T-cell (primary cell): Measurements from ENCODE around the gene NPL. TPM values are rescaled to one million over a fixed set of nuclear protein-coding genes. Genes with fewer than 3 reads are reported as not detected.

Experiments used
- ATAC-seq, 4 experiments: fragments of 200-7000 bp in 3 of 4; fragments of 150-1000 bp in 1 of 4; cut with Tn5 transposase; replicated peaks in 1 of 4; 1 replicate in 3 of 4; 2 replicates in 1 of 4; pipeline ENCODE4 v1.10.0; 2021; ENCODE audit warnings: moderate library complexity in 3 of 4, mild to moderate bottlenecking in 2 of 4, moderate number of reproducible peaks in 1 of 4
- CTCF ChIA-PET, 2 donors: fragments of 300-600 bp; sonication (Branson Sonifier 250); formaldehyde crosslinking; loops; one replicate each; lab custom pipeline; 2022; ENCODE audit warnings: antibody characterized with exemption in 2 of 2; lab: Charles Lee
- POLR2A ChIA-PET, 2 donors: fragments of 300-600 bp; sonication (Branson Sonifier 250); formaldehyde crosslinking; loops; one replicate each; lab custom pipeline; 2022; ENCODE audit warnings: antibody characterized with exemption in 2 of 2; lab: Charles Lee
- DNase-seq, 35 experiments: peaks; one replicate each; pipeline versions ENCODE4 v3.0.0 to v3.0.0-alpha.2; 2013 to 2023
- H3K27ac ChIP-seq: one replicate; pipeline ENCODE4 v1.5.1; 2013; ENCODE audit warnings: low read length
- H3K27me3 ChIP-seq, 2 experiments: replicated peaks in 1 of 2; 1 replicate in 1 of 2; 2 replicates in 1 of 2; pipeline versions ENCODE4 v1.6.1 to v1.7.0; 2013; ENCODE audit warnings: low read length in 1 of 2, mixed read lengths in 1 of 2; ENCODE audit not compliant: control insufficient read depth in 2 of 2, insufficient read depth in 2 of 2; ENCODE audit errors: extremely low read depth in 1 of 2
- H3K36me3 ChIP-seq, 2 donors: 1 replicate in 1 of 2; 2 replicates in 1 of 2; pipeline versions ENCODE4 v1.6.1 to v1.7.0; 2013; ENCODE audit warnings: low read length in 1 of 2; ENCODE audit not compliant: control insufficient read depth in 2 of 2, insufficient read depth in 1 of 2; ENCODE audit errors: extremely low read depth in 1 of 2
- H3K4me1 ChIP-seq, 2 experiments: 1 replicate in 1 of 2; 2 replicates in 1 of 2; pipeline versions ENCODE4 v1.6.1 to v1.7.0; 2013; ENCODE audit warnings: low read length in 2 of 2, mixed read lengths in 1 of 2; ENCODE audit not compliant: insufficient read depth in 2 of 2, control insufficient read depth in 1 of 2; ENCODE audit errors: extremely low read depth in 1 of 2
- H3K4me3 ChIP-seq, 2 donors: 1 replicate in 1 of 2; 2 replicates in 1 of 2; pipeline versions ENCODE4 v1.5.1 to v1.7.0; 2013; ENCODE audit warnings: mild to moderate bottlenecking in 2 of 2, low read length in 1 of 2, moderate library complexity in 1 of 2; ENCODE audit not compliant: control insufficient read depth in 1 of 2; ENCODE audit errors: extremely low read depth in 1 of 2
- H3K9me3 ChIP-seq: 2 replicates; pipeline ENCODE4 v1.7.0; 2013
- H3K27ac Mint-ChIP-seq, 2 donors: one replicate each; pipeline ENCODE4 v1.8.0; 2020 to 2021; ENCODE audit warnings: mild to moderate bottlenecking in 2 of 2, mixed read lengths in 2 of 2
- H3K27me3 Mint-ChIP-seq, 2 donors: one replicate each; pipeline ENCODE4 v1.8.0; 2021 to 2022; ENCODE audit warnings: mixed read lengths in 2 of 2
- H3K36me3 Mint-ChIP-seq: one replicate; pipeline ENCODE4 v1.8.0; 2021; ENCODE audit warnings: mixed read lengths
- H3K4me1 Mint-ChIP-seq, 3 donors: one replicate each; pipeline ENCODE4 v1.8.0; 2020 to 2022; ENCODE audit warnings: mixed read lengths in 3 of 3, mild to moderate bottlenecking in 1 of 3
- H3K4me3 Mint-ChIP-seq, 3 donors: one replicate each; pipeline ENCODE4 v1.8.0; 2020 to 2022; ENCODE audit warnings: mild to moderate bottlenecking in 3 of 3, mixed read lengths in 3 of 3, moderate library complexity in 3 of 3
- H3K9me3 Mint-ChIP-seq, 3 donors: one replicate each; pipeline ENCODE4 v1.8.0; 2020 to 2022; ENCODE audit warnings: mixed read lengths in 3 of 3
- WGBS: methylation state at CpG from one replicate; pipeline ENCODE4 v1.1.5; 2013; ENCODE audit warnings: missing lambda C conversion rate; ENCODE audit not compliant: insufficient coverage; 5-methylcytosine and 5-hydroxymethylcytosine counted together
- total RNA-seq, 35 experiments: library from RNA in 6 of 35; stranded (reverse) in 6 of 35; fragments of 120-200 nt in 1 of 35; gene quantifications; one replicate each; pipeline versions ENCODE4 v1.2.1 to v1.2.4 and lab custom pipeline; 2013 to 2026

The NPL gene
- total RNA-seq, 5 donors from 2014 or later (not counting 1 experiment from before 2014, with no cell fraction given), result 2.5 to 5.4 (median 4.2) TPM

DNA sequence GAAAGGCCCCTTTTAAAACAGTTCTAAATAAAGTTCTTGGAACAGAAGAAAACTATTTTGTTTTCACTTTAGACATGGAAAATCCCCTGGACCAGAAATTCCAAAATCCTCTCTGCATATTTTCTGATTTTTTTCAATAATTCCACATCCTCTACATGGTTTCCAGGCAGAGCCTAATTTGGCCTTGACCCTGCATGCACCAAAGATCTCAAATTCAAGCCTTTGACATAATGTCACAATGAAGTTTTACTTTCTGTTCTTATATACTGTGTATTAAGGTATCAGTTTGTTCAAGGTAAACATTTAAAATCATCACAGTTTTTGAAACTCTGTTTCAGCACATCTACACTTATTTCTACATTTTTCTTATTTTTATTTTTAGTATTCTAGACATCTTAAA is 12.2 kb upstream of the NPL start:
- Histone ChIP-seq H3K27me3 (peaks cover 0 to 2% of the 10 kb centered on the region in 2 experiments), H3K27ac (no peak overlapping the region), H3K36me3 (no peaks in the 10 kb centered on the region), H3K9me3 (no peaks in the 10 kb centered on the region), H3K4me3 (no peak overlapping the region), H3K4me1 (no peaks in the 10 kb centered on the region)
- DNase-seq (no peak), ATAC-seq (no peak)
- Mint-ChIP-seq H3K27ac (no peak overlapping the region), H3K4me1 (peaks cover 4 to 7% (median 5%) of the 10 kb centered on the region in 3 donors), H3K36me3 (no peaks in the 10 kb centered on the region), H3K27me3 (peaks cover 12 to 13% of the 10 kb centered on the region in 2 donors), H3K9me3 (no peaks in the 10 kb centered on the region), H3K4me3 (no peak overlapping the region)
- ChIA-PET CTCF (no interaction called here), POLR2A (no interaction called here)

DNA sequence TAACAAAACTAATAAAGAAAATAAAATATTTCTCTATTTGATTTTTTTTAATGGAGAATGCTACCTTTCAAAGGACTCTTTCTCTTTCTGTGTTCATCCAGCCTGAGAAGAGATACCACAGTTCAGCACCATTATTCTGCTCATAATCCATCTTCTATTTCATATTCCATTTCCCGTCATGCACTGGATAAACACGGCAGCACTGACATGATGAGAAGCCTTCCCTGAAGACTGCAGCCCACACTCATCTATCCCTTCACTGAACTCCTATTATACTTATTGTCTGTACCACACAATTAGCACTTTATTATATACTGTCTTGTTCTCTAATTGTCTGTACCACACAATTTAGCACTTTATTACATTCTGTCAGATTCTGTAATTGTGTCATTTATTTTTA is 10.7 kb upstream of the NPL start:
- Histone ChIP-seq H3K4me1 (no peaks in the 10 kb centered on the region), H3K36me3 (no peaks in the 10 kb centered on the region), H3K9me3 (no peaks in the 10 kb centered on the region), H3K4me3 (no peak overlapping the region), H3K27me3 (no peaks in the 10 kb centered on the region), H3K27ac (no peak overlapping the region)
- no peaks in the 10 kb centered on the region for H3K9me3 Mint-ChIP-seq
- no peaks in the 10 kb centered on the region for H3K36me3 Mint-ChIP-seq
- 85% methylated on average over 2 of the region's 2 CpGs for WGBS
- no peak overlapping the region for H3K4me3 Mint-ChIP-seq
- no peak overlapping the region for H3K27ac Mint-ChIP-seq
- ChIA-PET CTCF (no interaction called here), POLR2A (no interaction called here)
- ATAC-seq, result no peak
- no peak for DNase-seq
- peaks cover 4 to 10% (median 5%) of the 10 kb centered on the region in 3 donors for H3K4me1 Mint-ChIP-seq
- peaks cover 10 to 11% of the 10 kb centered on the region in 2 donors for H3K27me3 Mint-ChIP-seq

DNA sequence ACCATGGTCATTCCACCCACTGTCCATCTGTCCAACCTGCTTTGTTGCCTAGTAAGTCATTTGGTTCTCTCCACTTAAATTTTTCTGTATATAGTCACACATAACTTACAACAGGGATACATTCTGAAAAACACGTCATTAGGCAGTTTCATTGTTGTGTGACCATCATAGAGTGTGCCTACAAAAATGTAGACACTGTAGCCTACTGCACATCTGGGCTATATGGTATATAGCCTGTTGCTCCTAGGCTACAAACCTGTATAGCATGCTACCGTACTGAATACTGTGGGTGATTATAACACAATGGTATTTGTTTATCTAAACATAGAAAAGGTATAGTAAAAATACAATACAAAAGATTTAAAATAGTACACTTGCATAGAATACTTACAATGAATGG is 10.0 kb upstream of the NPL start:
- Histone ChIP-seq H3K27ac (no peak overlapping the region), H3K36me3 (no peaks in the 10 kb centered on the region), H3K4me1 (no peaks in the 10 kb centered on the region), H3K4me3 (no peak overlapping the region), H3K27me3 (no peaks in the 10 kb centered on the region), H3K9me3 (no peaks in the 10 kb centered on the region)
- CTCF ChIA-PET, result interaction anchor here in 1 of 2 donors (1.4 kb wide), 1 partner anchor 11 kb away, joined by 3 read pairs; no protein-coding TSS in a partner anchor
- ATAC-seq (no peak), DNase-seq (no peak)
- H3K4me1 Mint-ChIP-seq, result peaks cover 4 to 10% (median 5%) of the 10 kb centered on the region in 3 donors
- no peaks in the 10 kb centered on the region for H3K9me3 Mint-ChIP-seq
- H3K4me3 Mint-ChIP-seq, result no peak overlapping the region
- H3K36me3 Mint-ChIP-seq, result no peaks in the 10 kb centered on the region
- no peak overlapping the region for H3K27ac Mint-ChIP-seq
- peaks cover 4 to 5% of the 10 kb centered on the region in 2 donors for H3K27me3 Mint-ChIP-seq
- no CpG with 5 or more reads among the region's 2 CpGs for WGBS
- POLR2A ChIA-PET, result no interaction called here

DNA sequence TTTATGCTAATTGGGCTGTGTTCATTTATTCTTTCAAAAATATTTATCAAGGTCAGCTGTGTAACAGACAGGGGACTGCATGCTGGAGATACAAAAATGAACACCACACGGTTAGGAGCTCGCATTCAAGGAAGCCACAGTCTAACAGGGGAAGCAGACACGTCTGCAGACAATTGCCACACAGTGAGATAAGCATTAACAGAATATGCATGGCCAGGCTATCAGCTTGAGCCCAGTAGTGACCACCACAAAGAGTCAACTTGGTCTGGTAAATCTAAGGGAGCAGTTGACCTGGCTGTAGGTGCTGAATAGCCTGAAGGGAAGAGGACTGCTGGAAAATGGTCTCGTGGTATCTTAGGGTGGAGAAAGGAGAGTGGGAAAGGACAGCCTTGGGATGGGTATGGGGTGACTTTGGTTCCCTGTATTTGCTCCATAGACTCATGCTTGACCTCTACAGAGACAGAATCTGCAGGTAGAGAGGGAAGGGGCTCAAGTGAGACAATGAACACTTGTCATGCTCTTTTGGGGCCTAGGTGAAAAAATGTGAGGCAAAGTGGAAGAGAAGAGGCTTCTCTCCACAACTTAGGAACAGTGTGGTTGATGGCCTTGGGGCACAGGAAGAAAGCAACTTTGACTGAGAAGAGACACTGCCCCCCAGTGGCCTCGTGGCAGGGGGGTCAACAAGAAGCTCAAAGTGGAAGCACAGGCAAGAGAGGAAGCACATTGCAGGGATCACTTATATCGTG is 7.6 kb upstream of the NPL start:
- Mint-ChIP-seq H3K27me3 (no peaks in the 10 kb centered on the region), H3K27ac (no peak overlapping the region), H3K9me3 (no peaks in the 10 kb centered on the region), H3K4me1 (peaks cover 4 to 10% (median 5%) of the 10 kb centered on the region in 3 donors), H3K36me3 (no peaks in the 10 kb centered on the region), H3K4me3 (no peak overlapping the region)
- no peak overlapping the region for H3K27ac ChIP-seq
- DNase-seq (peak; percentile 29 to 77 (median 52)), ATAC-seq (peak; percentile 65 to 83 (median 82))
- no peaks in the 10 kb centered on the region for H3K36me3 ChIP-seq
- no peaks in the 10 kb centered on the region for H3K9me3 ChIP-seq
- ChIA-PET POLR2A (no interaction called here), CTCF (interaction anchor here (0.6 to 10.8 kb wide), 14 partner anchors 10 to 1363 kb away, joined by 3 to 257 read pairs (median 4); partner anchors contain the start of gene RNASEL (in 1 of the 2))
- no peaks in the 10 kb centered on the region for H3K27me3 ChIP-seq
- no peak overlapping the region for H3K4me3 ChIP-seq
- 58% methylated on average over 4 of the region's 6 CpGs for WGBS
- H3K4me1 ChIP-seq, result no peaks in the 10 kb centered on the region

DNA sequence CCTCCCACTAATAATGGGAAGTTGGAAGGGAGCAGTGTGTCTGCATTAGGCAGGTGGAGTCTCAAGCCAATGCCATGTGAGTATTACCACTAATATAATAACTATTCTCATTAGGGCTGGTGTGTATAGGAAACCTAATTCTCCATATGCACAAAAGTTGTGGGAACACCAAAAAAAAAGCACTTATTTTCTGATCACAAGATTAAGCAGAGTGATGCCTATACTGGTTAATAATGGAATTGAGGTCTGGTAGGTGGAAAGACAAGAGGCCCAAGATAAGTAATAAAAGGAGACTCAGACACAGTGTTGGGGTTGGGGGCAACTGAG is 7.0 kb upstream of the NPL start:
- Mint-ChIP-seq H3K4me1 (peaks cover 4 to 10% (median 5%) of the 10 kb centered on the region in 3 donors), H3K27me3 (no peaks in the 10 kb centered on the region), H3K9me3 (no peaks in the 10 kb centered on the region), H3K4me3 (no peak overlapping the region), H3K36me3 (no peaks in the 10 kb centered on the region), H3K27ac (no peak overlapping the region)
- Histone ChIP-seq H3K4me1 (no peaks in the 10 kb centered on the region), H3K4me3 (no peak overlapping the region), H3K9me3 (no peaks in the 10 kb centered on the region), H3K27ac (no peak overlapping the region), H3K36me3 (no peaks in the 10 kb centered on the region), H3K27me3 (no peaks in the 10 kb centered on the region)
- POLR2A ChIA-PET, result no interaction called here
- no peak for DNase-seq
- CTCF ChIA-PET, result interaction anchor here (0.6 to 10.8 kb wide), 11 partner anchors 10 to 1364 kb away, joined by 3 to 257 read pairs (median 7); partner anchors contain the start of gene RNASEL (in 1 of the 2)
- ATAC-seq, result no peak

DNA sequence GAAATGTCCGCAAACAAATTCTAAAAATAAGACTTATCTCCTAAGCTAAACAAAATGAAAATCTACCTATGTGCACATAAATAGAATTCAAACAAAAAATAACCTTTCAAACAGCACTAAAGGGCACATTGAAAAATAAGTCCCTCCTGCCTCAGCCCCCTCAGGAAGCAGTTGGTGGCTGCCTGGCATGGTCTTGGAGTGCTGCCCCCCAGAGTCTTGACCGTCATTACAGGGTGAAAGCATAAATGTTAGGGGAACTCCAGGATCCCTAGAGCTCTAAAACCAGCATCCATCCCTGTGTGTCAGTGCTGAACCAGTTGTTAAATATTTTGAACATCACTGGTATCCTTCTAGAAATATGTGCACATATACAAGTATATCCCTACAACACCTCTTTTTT is 6.5 kb upstream of the NPL start:
- H3K27ac ChIP-seq, result no peak overlapping the region
- Mint-ChIP-seq H3K9me3 (no peaks in the 10 kb centered on the region), H3K4me1 (peaks cover 4 to 10% (median 5%) of the 10 kb centered on the region in 3 donors), H3K36me3 (no peaks in the 10 kb centered on the region), H3K4me3 (no peak overlapping the region), H3K27me3 (no peaks in the 10 kb centered on the region), H3K27ac (no peak overlapping the region)
- H3K27me3 ChIP-seq, result peaks cover 0 to 2% of the 10 kb centered on the region in 2 experiments
- POLR2A ChIA-PET, result no interaction called here
- H3K36me3 ChIP-seq, result no peaks in the 10 kb centered on the region
- no peak for ATAC-seq
- WGBS, result no CpG with 5 or more reads among the region's 2 CpGs
- no peak for DNase-seq
- no peaks in the 10 kb centered on the region for H3K4me1 ChIP-seq
- CTCF ChIA-PET, result interaction anchor here (0.5 to 10.8 kb wide), 8 partner anchors 9 to 648 kb away, joined by 3 to 257 read pairs (median 9); no protein-coding TSS in a partner anchor
- H3K4me3 ChIP-seq, result no peak overlapping the region
- H3K9me3 ChIP-seq, result no peaks in the 10 kb centered on the region
